Activated CD8-positive, alpha-beta memory T cell treated with anti-CD3 and anti-CD28 coated beads for 1 hour (primary cell): ENCODE data around the gene TBL1XR1.

Experiments
- DNase-seq, 2 donors: peaks; one replicate each; pipeline ENCODE4 v3.0.0-alpha.2; 2020; ENCODE audit warnings: low read depth in 1 of 2; ENCODE audit errors: extremely low read depth in 1 of 2

Gene TBL1XR1

DNA sequence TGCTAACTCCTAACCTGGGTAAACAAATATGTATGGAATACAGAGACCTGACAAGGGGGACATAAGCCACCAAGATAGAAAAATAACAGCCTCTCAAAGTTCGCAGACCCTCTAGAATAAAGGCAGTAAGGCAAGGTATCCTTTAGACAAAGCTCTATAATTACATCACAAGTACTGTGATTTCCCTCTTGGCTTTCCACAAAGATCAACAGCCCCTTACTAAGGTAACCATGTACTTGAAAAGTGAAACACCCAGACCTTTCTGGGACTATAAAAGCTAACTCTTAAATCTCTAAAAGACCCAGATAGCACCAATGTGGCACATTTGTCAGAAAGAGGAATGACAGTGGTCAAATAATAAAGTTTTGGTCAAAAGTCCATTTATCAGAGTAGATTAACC lies 51.9 kb downstream of the TBL1XR1 start:
- no peak for DNase-seq

DNA sequence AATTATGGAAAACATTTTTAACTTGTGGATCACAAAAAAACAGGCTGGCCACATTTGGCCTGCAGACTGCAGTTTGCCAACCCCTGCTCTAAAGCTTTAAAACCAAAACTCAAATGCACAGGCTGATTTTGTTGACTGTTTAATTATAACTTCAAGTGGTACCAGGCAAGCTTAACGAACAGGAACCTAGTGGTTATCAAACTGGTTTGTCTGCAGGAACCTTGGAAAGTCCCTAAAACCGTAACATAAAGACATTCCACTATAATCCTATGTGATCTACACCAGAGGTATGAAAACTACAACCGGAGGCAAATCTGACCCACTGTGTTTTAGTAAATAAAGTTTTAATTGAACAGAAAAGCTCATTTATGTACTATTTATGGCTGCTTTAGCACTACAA lies 52.4 kb downstream of the TBL1XR1 start:
- no peak for DNase-seq

DNA sequence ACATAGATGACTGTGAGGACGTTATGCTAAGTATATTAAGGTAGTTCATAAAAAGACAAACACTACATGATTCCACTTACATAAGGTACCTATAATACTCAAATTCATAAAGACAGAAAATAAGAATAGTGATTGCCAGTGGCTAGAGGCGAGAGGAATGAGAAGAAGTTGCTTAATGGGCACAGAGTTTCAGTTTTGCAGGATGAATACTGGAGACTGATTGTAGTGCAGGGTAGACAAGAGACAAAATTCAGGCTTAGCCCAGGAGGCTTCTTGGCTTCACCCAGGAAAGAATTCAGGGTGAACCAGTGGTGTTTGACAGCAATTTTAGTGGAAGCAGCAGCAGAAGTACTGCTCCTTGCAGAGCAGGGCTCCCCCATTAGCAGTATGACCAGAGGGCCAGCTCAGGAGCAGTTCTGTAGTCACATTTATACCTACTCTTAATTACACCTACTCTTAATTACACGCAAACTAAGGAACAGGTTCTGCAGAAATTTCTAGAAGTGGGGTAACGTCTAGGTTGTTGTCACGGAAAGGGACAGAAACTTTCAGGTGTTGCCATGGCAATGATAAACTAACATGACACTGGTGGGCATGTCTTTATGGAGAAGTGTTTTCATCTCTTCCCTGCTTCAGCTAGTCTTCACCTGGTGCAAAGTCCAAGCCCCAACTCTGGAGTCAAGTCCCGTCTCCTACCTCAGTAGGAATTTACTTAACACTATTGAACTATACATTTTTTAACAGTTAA lies 55.2 kb downstream of the TBL1XR1 start:
- no peak for DNase-seq

DNA sequence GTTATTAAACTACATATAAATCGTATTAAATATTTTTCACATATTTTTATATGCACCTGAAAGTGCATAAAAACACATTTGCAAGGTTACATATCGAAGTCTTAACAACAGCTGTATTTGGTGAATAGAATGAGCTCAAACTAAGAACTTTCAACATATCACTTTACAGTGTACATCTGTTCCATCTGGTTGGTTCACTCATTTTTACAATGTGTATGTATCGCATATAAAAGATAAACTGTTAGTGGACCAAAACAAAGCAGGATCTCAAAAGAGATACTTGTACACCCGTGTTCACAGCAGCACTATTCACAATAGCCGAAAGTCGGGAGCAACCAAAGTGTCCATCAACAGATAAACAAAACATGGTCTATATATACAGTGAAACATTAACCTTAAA lies 55.8 kb downstream of the TBL1XR1 start:
- DNase-seq, result no peak

DNA sequence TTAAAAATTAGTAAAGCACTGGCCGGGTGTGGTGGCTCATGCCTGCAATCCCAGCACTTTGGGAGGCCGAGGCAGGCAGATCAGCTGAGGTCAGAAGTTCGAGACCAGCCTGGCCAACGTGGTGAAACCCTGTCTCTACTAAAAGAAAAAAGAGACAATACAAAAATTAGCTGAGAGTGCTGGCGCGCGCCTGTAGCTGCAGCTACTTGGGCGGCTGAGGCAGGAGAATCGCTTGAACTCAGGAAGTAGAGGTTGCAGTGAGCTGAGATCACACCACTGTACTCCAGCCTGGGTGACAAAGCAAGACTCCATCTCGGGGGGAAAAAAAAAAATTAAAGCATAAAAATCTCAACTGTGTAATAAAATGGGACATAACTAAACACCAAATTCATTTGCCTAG lies 58.1 kb downstream of the TBL1XR1 start:
- peak in 1 of 2 donors; percentile 8 for DNase-seq

DNA sequence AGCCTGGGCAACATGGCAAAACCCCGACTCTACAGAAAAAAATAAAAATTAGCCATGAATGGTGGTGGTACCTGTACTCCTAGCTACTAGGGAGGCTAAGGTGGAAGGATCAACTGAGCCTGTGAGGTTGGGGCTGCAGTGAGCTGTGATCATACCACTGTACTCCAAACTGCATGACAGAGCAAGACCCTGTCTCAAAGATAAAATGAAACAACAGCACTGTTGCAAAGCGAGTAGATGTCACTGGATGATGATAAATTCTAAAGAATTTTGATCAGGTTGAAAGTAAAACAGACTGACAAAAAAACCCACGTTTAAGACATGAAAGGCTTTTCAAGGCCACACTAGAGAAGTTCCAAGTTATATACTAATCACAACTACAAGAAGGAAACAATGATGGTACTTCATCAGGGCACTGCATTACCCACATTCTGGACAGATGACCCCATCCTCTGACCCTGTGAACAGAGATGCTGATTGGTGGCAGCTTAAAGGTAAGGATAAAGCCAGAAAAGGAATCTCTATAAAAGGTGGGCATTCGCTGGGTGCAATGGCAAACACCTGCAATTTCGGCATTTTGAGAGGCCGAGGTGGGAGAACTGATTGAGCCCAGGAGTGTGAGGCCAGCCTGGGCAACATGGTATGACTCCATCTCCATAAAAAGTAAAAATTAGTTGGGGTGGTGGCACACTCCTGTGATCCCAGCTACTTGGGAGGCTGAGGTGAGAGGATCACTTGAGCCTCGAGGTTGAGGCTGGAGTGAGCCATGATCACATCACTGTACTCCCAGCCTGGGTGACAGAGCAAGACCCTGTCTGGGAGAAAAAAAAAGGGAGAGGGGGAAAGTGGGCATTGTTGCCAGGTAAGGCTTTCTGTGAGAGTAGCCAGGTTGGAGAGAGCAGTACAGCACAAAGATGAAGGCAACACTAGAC lies 59.2 kb downstream of the TBL1XR1 start:
- DNase-seq, result no peak

DNA sequence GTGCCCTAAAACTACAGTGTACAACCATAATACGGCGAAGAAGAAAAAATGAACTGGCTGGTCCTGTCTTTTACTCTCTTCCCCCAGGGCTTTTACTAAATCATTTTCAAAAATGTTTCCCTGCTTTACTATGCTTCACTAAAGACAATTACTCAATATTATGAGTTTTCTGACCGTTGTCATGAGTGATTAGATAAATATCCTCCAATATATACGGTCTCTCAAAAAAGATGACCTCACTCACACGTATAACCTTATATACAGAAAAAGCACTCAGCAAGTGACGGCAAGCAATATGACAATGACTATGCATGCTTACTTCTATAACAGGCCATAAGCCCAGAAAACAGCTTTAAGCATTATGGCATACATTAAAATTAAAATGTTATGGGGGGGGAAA lies 60.5 kb downstream of the TBL1XR1 start:
- DNase-seq, result no peak

DNA sequence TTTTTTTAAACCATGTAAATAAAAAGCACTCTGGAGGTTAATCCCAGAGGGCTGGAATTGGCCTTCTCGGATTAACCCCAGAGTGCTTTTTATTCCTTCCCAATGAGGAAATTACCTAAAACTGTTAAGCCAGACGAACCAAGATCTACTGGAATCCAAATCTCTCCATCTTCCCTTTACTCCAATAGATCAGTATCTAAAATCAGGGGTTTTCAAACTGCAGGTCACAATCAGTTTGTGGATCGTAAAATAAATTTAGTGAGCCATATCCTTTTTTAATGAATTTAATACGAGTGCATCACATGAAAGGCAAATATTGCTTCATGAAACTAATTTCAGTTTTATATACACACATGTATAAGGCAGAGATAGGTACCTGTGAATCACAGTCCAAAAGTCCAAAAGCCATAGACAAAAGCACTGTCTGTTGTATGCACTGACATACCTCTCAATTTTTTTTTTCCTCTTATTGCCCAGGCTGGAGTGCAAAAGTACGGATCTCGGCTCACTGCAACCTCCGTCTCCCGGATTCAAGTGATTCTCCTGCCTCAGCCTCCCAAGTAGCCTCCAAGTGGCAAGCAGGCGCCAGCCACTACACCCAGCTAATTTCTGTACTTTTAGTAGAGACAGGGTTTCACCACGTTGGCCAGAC lies 61.3 kb downstream of the TBL1XR1 start:
- no peak for DNase-seq

DNA sequence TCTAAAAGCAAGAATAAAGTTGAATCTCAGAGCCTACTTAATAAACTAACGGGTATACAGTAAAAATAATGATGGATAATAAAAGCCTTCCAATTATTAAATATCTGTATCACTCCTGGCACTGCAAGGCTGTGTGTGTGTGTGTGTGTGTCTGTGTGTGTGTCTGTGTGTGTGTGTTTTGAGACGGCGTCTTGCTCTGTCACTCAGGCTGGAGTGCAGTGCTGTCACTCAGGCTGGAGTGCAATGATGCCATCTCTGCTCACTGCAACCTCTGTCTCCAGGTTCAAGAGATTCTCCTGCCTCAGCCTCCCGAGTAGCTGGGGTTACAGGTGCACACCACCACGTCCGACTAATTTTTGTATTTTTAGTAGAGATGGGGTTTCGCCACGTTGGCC lies 62.5 kb downstream of the TBL1XR1 start:
- DNase-seq, result no peak

DNA sequence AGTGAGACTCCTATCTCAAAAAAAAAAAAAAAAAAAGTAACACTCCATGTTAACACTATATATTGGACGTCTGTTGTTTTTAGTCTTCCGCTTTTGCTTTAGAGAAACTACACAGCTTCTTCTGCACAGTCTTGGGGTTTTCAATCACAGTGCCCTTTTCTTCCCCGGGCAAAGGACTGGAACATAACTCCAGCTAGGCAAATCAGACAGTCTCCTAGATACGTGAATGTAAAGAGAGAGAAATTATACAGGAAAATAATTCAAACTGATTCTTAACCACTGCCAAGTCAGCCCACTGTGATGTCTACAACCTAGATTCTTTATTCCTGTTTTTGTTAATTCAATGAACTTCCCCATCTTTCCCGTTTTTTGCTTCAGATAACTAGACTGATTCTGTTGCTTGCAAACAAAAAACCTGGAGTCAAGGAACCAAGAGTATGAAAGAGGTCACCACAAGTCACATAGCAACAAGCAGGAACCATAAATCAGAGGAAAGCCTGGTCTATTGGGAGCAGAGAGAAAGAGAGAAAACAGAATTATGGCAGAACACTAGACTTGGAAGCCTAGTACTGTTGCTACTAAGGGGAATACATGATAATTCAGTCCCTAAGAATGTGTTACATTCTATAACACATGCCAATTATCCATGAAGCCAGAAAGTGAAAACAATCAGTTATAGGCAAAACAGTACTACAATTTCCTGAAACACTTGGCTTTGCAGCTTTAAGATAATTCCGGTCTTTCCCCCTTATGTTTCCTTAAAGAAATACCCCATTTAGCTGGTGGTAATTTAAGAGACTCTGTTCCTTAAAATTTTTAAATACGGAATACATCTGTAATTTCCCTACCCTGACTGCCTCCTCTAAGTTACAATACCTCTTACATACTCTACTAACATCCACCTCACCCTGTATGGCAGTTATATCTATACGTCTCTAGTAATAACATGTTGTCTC lies 63.1 kb downstream of the TBL1XR1 start:
- no peak for DNase-seq

DNA sequence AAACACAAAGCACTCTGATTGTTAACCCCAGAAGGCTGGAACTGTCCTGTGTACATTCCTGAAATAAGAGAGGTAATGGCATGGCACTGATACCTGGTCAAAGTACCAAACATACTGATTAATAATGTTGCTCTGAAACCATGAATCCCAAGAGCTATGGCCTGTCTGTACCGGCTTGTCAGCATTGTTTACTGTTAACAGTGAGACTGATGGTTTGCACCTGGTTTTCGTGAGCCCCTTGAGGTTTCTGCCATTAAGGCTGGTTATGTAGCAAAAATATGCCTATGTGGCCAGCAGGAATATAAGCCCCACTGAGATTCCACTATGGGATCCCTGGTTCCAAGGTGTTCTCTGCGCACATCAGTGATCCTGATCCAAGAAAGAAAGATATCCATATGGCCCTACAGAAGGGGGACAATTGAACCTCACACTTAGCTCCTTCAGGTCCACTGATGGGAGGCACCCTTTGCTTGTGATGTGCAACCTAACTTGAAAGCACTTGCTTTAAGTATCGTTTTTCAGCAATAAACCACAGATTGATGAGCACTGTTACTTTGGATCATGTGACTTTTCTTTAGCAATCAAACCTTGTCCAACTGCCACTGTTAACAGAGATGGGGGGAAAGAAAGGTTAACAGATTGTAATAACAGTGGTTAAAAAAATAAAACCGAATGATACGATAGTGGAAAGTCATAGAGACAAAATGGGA lies 65.2 kb downstream of the TBL1XR1 start:
- no peak for DNase-seq

DNA sequence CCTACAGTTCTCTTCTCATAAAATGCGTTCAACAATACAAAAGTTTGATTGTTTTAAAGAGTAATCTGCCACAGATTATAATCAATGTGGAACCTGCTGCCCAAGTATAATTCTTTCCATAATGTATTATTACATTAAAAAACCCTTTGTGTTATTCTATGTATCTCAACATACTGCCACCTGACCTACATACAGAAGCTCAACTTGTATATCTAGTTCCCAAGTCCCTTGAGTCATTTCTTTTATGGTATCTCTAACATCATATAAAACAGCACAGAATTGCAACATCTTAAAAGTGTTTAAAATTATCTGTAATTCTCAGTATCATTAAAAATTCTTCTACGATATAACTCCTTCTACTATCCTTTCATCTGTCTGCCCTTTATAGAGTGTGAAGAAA lies 70.3 kb downstream of the TBL1XR1 start:
- DNase-seq, result no peak

DNA sequence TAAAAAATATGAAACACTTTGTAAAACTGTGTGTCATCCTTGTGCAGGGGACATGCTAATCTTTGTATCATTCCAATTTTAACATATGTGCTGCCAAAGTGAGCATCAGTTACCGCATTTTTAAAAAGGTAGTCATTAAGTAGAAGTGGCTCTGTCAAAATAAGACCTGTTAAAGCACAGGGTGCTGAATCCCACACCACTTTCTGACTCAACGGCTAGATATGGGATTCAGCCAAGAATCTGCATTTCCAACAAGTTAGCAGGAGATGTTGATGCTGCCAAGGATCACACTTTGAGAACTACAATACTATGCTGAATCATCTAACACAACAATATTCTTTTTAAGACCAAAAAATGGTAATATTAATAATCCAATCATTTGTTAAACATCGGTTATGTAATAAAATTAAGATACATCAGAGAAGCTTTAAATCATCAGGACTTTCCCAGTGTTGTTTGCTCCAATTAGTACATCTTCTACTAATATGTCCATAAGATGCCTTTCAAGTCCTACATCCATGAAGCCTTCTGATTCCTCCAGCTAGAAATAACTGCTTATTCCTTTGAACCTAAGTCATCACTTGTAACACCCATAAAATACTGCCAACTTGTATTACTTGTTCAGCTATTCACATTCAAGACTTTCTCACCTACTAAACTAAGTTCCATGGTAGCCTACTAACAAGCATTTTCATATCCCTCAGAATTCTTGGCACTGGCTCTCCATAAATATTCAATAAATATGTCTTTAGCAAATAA lies 71.1 kb downstream of the TBL1XR1 start:
- DNase-seq, result no peak

DNA sequence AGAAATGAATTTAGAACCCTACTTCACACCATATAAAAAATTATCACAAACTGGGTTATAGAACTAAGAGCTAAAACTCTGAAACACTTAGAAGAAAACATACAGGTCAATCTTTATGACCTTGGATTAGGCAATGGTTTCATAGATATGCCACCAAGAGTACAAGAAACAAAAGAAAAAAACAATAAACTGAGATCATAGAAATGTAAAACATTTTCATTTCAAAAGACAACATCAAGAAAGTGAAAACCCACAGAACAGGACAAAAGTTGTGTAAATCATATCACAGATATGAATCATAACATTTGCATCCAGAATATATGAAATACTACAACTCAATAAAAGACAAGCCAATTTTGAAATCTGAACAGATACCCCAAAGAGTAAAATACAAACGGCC lies 72.4 kb downstream of the TBL1XR1 start:
- DNase-seq, result no peak

DNA sequence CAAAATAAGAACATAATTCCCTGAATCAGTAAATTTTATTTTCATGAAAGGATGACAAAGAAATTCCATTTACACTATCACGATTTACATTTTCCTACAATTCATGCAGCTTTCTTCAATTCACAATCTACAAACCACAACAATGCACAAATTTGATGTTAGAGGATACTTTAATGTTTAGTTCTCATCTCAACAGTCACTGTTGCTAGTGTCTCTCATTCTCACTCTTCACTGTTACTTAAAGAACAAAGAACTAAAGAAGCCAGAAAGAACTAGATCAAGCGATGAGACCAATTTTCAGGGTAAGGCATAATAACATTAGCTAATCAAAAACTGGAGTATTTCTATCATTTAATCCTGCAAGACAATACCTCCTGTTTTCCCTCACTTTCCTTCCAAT lies 73.5 kb downstream of the TBL1XR1 start:
- DNase-seq, result no peak

DNA sequence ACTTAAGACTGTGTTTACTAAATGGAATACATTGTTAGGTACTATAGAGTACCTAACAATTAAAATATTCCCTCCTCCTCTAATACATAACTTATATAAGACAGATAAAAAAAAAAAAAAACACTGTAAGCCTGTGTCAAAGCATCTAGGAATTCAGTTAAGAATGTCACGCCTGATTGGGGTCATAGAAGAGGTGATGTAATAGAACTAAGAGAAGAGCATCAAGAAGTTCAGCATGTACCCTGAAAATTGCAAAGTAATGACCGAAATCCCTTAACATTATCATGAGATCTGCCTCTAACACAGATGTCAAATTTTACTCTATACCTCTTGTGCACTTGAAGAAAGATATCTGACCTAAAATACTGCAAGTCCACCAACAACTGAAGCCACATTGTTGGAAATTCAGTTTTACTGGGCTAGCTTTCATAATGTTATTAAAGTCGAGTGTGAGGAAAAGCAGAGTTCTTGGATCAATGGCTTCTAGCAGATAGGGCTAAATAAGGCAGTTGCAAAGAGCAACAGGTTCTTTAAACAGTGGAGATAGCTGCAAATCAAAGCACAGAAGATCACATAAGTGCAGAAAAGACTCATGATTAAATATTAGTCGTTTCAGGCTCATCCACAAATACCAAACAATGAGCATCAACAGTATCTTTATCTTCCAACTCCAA lies 75.0 kb downstream of the TBL1XR1 start:
- no peak for DNase-seq

DNA sequence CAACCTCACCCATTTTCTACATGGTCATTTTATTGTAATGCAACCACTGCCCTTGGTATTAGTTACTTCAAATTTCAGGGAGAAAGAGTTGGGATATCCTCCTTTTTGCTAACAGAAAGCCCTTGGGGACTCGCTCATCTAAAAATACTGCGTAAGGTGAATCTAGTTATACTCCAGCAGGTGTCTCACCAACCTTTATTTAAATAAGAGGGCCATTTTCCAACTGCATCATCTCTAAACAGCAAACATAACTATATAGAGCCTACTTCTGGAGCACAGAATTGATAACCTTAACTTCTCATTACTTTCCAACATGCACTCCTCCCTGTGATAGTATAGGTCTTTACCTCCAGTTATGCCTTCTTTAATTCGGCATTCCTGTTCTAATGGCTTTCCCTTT lies 77.5 kb downstream of the TBL1XR1 start:
- no peak for DNase-seq

DNA sequence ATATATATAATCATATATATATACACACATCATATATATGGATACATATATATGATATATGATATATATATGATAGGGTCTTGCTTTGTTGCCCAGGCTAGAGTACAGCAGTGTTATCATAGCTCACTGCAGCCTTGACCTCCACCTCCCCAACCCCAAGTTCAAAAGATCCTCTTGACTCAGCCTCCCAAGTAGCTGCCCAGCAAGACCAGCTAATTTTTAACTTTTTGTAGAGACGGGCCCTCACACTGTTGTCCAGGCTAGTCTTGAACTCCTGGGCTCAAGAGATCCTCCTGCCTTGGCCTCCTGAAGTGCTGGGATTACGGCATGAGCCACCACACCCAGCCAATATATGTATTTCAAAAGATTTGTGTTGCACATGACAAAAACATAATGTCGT lies 83.0 kb downstream of the TBL1XR1 start:
- no peak for DNase-seq

DNA sequence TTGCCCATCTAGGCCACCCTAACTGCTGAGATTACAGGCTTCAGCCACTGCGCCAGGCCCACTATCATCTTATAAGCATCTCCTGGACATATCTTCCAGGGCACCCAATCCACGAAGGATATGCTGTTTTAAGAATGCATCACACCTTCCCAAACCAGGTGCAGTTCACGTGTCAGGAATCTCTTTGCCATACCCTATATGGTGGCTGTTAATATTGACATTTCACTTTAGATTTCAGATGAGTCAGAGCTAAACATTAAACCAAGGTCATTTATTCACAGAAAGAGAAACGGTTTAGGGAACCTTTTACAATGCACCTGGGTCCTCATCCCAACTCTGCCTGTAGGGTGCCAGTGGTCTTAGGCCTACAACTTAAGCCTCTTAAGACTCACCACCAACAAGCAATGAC lies 85.7 kb downstream of the TBL1XR1 start:
- DNase-seq, result no peak
